Ishikawa (cell line): Measurements from ENCODE around the gene C19orf38.

Experiments
- CEBPB ChIP-seq: IDR thresholded peaks from 2 replicates; pipeline ENCODE4 v1.6.1; 2012
- EP300 ChIP-seq: IDR thresholded peaks from 2 replicates; pipeline ENCODE4 v1.6.1; 2012; ENCODE audit warnings: borderline replicate concordance
- NFIC ChIP-seq: IDR thresholded peaks from 2 replicates; pipeline ENCODE4 v1.6.1; 2012
- RAD21 ChIP-seq: IDR thresholded peaks from 2 replicates; pipeline ENCODE4 v1.6.1; 2012; ENCODE audit warnings: low read depth
- TAF1 ChIP-seq: IDR thresholded peaks from 2 replicates; pipeline ENCODE4 v1.6.1; 2012; ENCODE audit warnings: low read depth, mild to moderate bottlenecking
- TCF12 ChIP-seq: IDR thresholded peaks from 2 replicates; pipeline ENCODE4 v1.6.1; 2012; ENCODE audit warnings: low read depth
- TEAD4 ChIP-seq: IDR thresholded peaks from 2 replicates; pipeline ENCODE4 v1.6.1; 2012
- YY1 ChIP-seq: IDR thresholded peaks from 2 replicates; pipeline ENCODE4 v1.6.1; 2012; ENCODE audit warnings: low read depth
- TF ChIP-seq, protein P1 (sequence below): IDR thresholded peaks from 2 replicates; pipeline ENCODE4 v1.6.1; 2012; ENCODE audit warnings: low read depth, mild to moderate bottlenecking
- TF ChIP-seq, protein P2 (sequence below): IDR thresholded peaks from 2 replicates; pipeline ENCODE4 v1.6.1; 2012

DNA sequence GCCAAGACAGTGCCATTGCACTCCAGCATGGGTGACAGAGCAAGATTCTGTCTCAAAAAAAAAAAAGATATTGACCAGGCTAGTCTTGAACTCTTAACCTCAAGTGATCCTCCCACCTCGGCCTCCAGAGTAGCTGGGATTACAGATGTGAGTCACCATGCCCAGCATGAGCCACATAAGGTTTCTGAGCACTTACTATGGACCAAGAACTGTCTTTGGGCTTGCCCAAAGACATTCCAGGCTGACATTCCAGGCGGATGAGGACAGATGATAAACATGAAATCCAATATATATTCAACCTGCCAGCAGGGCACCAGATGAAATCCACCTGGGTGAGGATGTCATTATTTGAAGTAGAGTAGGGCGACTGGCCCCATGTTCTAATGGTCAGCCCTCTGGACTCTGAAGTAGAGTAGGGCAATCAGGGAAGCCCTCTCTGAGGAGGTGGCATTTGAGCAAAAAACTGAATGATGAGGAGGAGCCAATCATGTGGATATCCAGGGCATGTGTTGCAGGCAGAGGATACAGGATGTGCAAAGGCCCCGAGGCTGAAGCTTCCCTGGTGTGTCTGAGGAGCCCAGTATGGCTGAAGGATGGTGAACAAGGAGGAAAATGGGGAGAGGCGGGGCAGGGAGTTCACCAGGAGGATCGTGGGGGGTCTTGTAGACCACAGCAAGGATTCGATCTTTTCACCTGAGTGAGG is 4.0 kb downstream of the C19orf38 start:
- TF ChIP-seq TCF12 = no peak
- peak; percentile 70 for TF ChIP-seq TEAD4
- no peak for TF ChIP-seq TAF1
- no peak for TF ChIP-seq CEBPB
- TF ChIP-seq, protein P1, sequence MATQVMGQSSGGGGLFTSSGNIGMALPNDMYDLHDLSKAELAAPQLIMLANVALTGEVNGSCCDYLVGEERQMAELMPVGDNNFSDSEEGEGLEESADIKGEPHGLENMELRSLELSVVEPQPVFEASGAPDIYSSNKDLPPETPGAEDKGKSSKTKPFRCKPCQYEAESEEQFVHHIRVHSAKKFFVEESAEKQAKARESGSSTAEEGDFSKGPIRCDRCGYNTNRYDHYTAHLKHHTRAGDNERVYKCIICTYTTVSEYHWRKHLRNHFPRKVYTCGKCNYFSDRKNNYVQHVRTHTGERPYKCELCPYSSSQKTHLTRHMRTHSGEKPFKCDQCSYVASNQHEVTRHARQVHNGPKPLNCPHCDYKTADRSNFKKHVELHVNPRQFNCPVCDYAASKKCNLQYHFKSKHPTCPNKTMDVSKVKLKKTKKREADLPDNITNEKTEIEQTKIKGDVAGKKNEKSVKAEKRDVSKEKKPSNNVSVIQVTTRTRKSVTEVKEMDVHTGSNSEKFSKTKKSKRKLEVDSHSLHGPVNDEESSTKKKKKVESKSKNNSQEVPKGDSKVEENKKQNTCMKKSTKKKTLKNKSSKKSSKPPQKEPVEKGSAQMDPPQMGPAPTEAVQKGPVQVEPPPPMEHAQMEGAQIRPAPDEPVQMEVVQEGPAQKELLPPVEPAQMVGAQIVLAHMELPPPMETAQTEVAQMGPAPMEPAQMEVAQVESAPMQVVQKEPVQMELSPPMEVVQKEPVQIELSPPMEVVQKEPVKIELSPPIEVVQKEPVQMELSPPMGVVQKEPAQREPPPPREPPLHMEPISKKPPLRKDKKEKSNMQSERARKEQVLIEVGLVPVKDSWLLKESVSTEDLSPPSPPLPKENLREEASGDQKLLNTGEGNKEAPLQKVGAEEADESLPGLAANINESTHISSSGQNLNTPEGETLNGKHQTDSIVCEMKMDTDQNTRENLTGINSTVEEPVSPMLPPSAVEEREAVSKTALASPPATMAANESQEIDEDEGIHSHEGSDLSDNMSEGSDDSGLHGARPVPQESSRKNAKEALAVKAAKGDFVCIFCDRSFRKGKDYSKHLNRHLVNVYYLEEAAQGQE = no peak
- no peak for TF ChIP-seq YY1
- TF ChIP-seq RAD21 = no peak
- TF ChIP-seq, protein P2, sequence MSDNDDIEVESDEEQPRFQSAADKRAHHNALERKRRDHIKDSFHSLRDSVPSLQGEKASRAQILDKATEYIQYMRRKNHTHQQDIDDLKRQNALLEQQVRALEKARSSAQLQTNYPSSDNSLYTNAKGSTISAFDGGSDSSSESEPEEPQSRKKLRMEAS = no peak
- TF ChIP-seq EP300 = no peak
- no peak for TF ChIP-seq NFIC
